GM12892 (cell line): ENCODE data around the gene ZBTB1. TPM values are rescaled to one million over a fixed set of nuclear protein-coding genes. Genes with fewer than 3 reads are reported as not detected.

Experiments
- DNase-seq: peaks from one replicate; pipeline ENCODE4 v3.0.0; 2011; ENCODE audit not compliant: insufficient read length
- FAIRE-seq: peaks from 2 replicates; lab custom pipeline; 2011; peaks lifted over from hg19 to GRCh38; lab: Jason Lieb, UNC
- POLR2A ChIP-seq: IDR thresholded peaks from 2 replicates; pipeline ENCODE4 v1.6.1; 2011; ENCODE audit warnings: low read depth, low read length, control low read depth
- POLR2AphosphoS5 ChIP-seq: IDR thresholded peaks from 2 replicates; pipeline ENCODE4 v1.6.1; 2011; ENCODE audit warnings: low read depth, low read length, control low read depth
- TAF1 ChIP-seq: IDR thresholded peaks from 2 replicates; pipeline ENCODE4 v1.6.1; 2011; ENCODE audit warnings: low read depth, mild to moderate bottlenecking, control low read depth, low read length, borderline replicate concordance
- polyA plus RNA-seq: library from polyadenylated mRNA; unstranded; fragments of >200 nt; gene quantifications from one replicate; pipeline ENCODE4 v1.2.1, GENCODE V29; 2012; ENCODE audit warnings: missing spikeins, inconsistent platforms; ENCODE audit not compliant: missing spikeins

ZBTB1 gene, protein sequence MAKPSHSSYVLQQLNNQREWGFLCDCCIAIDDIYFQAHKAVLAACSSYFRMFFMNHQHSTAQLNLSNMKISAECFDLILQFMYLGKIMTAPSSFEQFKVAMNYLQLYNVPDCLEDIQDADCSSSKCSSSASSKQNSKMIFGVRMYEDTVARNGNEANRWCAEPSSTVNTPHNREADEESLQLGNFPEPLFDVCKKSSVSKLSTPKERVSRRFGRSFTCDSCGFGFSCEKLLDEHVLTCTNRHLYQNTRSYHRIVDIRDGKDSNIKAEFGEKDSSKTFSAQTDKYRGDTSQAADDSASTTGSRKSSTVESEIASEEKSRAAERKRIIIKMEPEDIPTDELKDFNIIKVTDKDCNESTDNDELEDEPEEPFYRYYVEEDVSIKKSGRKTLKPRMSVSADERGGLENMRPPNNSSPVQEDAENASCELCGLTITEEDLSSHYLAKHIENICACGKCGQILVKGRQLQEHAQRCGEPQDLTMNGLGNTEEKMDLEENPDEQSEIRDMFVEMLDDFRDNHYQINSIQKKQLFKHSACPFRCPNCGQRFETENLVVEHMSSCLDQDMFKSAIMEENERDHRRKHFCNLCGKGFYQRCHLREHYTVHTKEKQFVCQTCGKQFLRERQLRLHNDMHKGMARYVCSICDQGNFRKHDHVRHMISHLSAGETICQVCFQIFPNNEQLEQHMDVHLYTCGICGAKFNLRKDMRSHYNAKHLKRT
- polyA plus RNA-seq, result 69.6 TPM

DNA sequence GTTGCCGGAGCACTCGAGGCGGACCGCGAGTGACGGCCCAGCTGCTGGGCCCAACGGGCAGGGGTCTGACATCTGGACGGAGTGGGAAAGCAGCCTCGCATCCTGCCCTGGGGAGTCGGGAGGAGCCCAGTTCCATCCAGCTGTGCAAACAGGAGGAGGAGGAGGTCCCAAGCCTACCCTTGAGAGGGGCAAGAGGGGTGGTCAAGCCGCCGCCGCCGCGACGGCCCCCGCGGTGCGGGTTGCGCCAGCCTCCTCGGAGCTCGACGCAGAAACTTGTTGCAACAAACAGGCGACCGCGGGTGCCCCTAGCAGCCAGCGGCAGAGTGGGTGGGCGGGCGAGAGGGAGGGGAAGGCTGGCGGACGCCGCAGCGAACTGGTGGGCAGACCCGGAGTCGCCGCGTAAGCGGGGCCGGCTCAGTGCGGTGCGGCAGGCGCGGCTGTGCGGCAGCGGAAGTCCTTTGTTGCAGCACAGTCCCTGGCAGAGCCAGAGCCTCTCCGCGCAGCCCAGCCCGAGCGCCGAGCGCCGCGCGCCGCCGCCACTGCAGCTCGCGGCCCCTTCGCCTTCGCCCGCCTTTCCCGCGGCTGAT, at the start of gene ZBTB1:
Gene ZBTB1 (plus strand): TSS at position 461 of the 587 bp plus-strand sequence. CDS start 16,735 bp downstream, outside the sequence.
- DNase-seq (peak; percentile 38), FAIRE-seq (no peak)
- TF ChIP-seq TAF1 (peak; percentile 78), POLR2AphosphoS5 (peak; percentile 83), POLR2A (peak; percentile 81)

DNA sequence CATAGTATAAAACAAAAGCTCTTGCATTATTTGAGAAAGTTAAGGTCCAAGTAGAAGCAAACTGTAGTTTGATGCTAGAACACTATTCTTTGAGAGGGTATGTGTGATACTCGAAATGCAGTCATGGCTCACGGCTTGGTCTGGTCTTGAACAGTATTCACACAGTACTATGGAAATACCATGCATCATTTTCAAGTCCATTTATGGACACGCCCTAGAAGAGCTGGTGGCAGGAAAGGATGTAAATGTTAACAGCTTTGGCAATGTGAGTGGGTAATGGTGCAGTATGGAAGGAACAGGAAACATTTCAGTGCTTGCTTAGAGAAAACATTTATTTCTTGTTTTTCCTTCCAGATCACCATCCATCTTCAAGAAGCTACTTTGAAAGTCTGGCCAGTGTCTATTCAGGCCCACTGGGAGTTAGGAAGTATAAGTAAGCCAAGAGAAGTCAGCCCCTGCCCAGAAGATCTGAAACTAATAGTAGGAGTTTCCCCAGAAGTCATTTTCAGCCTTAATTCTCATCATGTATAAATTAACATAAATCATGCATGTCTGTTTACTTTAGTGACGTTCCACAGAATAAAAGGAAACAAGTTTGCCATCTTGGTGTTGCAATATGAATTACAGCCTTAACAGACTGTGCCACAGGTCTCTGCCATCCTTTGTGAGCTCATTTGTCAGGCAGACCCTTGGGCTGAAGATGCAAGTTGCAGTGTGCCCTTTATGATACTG, 45.0 kb upstream of the ZBTB1 start:
- TF ChIP-seq TAF1 (no peak), POLR2A (no peak), POLR2AphosphoS5 (no peak)
- no peak for DNase-seq
- FAIRE-seq, result peak; percentile 61

DNA sequence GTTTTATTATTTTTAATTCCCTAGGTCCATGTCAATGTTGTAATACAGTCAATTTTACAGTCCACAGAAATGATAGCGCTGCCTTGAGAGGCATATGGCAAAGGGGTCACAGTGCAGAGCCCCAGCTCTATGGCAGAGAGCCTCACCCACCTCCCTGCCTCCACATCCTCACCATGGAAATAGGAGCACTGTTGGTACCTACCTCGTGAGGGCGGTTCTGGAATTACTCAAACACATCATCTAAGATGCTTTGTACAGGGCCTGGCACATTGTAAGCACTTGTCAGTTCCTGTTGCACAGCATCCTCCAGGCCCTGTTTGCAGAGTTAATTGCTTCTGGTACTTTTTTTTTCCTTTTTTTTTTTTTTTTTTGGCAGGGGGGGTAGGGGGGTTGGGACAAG, 43.3 kb upstream of the ZBTB1 start:
- FAIRE-seq (no peak), DNase-seq (no peak)
- no peak for TF ChIP-seq POLR2AphosphoS5
- no peak for TF ChIP-seq TAF1
- no peak for TF ChIP-seq POLR2A

DNA sequence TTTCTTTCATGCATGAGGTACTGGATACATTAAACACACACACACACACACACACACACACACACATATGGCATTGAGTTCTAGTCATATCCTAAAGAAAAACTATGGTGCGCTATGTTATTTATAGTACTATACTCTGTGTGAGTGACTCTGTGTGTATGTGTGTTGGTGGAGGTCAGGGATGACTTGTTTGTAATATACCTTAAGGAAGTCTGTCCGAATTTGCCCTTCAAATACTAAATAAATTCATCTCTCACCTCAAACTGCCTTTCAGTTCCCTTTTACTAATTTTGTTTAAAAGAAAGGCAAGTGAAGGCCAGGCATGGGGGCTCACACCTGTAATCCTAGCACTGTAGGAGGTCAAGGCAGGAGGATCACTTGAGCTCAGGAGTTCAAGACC, 41.4 kb upstream of the ZBTB1 start:
- FAIRE-seq, result peak; percentile 79
- TF ChIP-seq POLR2A (no peak), POLR2AphosphoS5 (no peak), TAF1 (no peak)
- DNase-seq, result no peak

DNA sequence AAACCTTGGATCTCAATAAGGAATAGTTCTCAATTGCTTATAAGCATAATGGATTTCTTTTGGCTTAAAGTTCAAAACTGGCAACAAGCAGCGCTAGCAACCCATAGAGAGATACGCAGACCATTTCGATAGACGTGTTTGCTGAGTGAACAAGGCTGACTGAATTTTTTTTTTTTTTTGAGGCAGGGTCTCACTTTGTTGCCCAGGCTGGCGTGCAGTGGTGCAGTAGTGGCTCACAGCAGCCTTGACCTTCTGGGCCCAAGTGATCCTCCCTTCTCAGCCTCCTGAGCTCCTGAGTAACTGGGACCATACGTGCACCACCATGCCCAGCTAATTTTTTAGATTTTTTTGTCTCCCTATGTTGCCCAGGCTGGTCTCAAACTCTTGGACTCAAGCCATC, 40.7 kb upstream of the ZBTB1 start:
- TF ChIP-seq POLR2A (no peak), POLR2AphosphoS5 (no peak), TAF1 (no peak)
- no peak for FAIRE-seq

DNA sequence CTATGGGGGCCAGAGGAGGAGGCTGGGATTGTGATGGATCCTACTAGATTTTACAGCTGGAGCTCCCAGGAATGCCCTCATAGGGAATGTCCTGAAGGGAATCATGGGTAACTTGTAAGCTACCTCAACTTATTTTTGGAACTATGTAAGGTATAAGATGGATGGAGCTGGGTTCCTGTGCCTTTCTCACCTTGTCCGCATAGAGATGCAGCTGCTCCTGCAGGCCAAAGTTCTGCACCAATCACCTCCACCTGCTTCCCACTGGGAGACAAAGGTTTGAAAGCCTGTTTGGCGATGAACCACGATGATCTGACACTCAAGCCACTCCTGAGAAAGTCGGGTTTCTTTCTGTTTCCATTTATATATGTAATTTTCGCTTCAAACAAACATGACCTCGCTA, 39.9 kb upstream of the ZBTB1 start:
- TF ChIP-seq TAF1 (no peak), POLR2AphosphoS5 (no peak), POLR2A (no peak)
- DNase-seq (no peak), FAIRE-seq (peak; percentile 5)

More for the DNA sequence above, 40.7 kb upstream of the ZBTB1 start:
- no peak for DNase-seq

DNA sequence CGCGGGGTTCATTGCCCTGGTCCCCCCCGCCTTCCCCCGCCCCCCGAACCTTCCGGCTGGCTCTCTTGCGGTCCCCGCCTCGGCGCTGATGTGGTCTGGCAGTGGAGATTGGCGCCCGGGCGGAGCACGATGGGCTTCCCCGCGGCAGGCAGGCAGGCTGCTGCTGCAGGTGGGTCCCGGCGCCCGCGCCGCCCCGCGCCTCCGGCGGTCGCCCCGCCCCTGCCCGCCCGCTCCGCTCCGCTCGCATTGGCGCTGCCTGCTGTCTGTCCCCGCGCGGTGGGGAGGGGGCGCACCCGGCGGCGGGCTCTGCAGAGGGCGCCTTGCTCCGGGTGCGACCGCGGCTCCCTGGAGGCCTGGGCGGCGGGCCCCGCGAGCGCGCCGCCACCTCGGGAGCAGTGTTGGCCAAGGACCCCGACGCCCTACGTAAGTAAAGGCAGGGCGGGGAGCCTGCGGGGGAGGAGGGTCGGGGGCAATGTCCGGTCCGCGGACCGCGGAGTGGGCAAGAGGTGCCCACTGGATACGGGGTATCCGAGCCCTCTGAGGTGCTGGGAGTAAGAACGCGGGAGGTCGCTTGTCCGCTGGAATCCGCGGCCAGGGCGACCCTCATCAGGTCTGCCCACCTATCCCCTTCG, 39.3 kb upstream of the ZBTB1 start, which contains the start of gene AKAP5:
Gene AKAP5 (plus strand): TSS at position 309 of the 632 bp plus-strand sequence. CDS start 2,896 bp downstream, outside the sequence.
- FAIRE-seq (peak; percentile 81), DNase-seq (peak; percentile 43)
- TF ChIP-seq POLR2AphosphoS5, result 0 out of 2 replicates have a peak, but pooled peaks have one; percentile 14
- TF ChIP-seq POLR2A, result no peak

DNA sequence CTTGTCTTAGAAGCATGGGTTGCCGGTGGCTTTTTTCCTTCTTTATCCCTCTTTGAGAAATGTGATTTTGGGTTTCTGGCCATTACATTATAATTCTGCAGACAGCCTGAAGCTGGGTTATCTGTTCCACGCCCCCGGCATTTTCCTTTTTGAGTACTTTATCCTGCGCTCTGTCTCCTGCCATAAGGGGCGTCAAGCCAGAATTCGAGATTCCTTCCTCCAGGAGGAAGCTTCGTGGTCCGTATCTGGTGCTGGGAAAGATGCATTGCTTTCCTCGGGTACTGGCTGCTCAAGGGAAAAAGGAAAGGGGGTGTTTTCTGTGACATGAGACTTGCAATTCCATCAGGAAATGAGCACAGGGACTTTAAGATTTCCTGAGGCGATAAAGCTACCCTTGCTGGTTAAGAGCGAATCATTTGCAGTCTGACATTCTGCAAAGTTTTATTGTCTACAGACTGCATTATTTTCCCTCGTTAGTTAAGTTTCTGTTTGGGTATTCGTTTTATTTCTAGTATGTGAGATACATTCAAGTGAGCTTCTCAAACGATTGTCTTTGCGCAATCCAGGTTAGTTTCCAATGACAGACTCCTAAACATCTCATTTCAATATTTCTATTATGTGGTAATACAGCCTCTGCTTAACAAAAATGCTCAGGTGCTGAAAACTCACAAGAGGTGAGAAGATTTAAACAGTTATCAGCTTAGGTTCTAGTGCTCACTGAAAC, 38.6 kb upstream of the ZBTB1 start:
- DNase-seq (no peak), FAIRE-seq (no peak)
- TF ChIP-seq TAF1 (no peak), POLR2A (no peak), POLR2AphosphoS5 (no peak)

DNA sequence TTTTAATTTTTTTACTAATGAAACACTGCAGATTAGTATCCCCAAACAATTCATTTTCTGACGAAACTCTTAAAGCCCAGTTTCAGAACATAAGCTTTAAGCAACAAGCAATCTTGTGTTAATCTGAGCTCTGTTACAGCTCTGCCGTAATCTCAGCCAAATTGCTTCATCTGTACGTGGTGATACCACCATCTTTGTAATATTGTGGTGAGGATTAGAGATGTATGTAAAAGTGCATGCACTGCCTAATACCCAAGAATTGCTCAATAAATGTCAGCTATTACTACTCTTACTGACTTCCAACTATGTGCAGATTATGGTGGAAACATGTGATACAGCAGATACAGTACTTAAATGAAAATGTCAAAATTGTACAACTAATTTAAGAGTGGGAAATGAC, 37.5 kb upstream of the ZBTB1 start:
- DNase-seq (no peak), FAIRE-seq (no peak)
- no peak for TF ChIP-seq POLR2AphosphoS5
- no peak for TF ChIP-seq POLR2A
- no peak for TF ChIP-seq TAF1

DNA sequence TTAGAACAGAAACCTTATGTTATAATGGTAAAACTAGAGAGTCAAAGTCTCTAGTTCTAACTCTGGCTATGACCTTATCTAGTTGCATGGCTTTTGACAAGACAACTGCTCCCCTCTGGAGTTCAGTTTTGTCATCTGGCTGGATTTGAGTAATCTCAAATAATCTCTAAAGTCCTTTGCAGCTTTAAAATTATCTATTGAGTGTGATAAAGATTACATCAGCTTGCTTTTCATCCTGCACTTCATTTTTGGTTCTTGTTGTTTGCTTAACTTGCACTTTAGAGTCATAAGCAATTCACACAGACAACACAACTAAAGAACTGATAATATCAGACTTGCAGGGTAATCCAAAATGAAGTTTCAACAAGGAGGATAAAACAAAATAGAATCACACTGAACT, 37.0 kb upstream of the ZBTB1 start:
- DNase-seq (no peak), FAIRE-seq (peak; percentile 33)
- TF ChIP-seq POLR2A (no peak), POLR2AphosphoS5 (no peak), TAF1 (no peak)
